ENCODE results near the gene JPH2.

The JPH2 gene

DNA sequence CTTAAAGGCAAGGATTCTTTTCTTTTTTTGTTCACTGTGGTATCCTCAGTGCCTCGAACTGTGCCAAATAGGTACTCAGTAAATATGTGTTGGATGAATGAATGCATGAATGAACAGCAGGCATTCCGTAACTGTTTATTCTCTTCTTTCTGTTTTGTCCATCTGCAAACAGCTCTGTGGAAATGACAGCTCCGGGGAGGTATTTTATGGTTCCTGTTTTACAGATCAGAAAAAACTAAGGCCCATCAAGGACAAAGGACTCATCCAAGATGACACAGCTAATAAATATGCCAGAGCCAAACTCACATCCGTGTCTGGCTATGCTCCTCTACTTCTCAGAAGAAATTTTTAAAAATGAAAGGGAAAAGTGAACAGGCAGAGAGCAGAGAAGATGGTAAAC, 21.0 kb downstream of the JPH2 start:
- TF ChIP-seq, protein P1, sequence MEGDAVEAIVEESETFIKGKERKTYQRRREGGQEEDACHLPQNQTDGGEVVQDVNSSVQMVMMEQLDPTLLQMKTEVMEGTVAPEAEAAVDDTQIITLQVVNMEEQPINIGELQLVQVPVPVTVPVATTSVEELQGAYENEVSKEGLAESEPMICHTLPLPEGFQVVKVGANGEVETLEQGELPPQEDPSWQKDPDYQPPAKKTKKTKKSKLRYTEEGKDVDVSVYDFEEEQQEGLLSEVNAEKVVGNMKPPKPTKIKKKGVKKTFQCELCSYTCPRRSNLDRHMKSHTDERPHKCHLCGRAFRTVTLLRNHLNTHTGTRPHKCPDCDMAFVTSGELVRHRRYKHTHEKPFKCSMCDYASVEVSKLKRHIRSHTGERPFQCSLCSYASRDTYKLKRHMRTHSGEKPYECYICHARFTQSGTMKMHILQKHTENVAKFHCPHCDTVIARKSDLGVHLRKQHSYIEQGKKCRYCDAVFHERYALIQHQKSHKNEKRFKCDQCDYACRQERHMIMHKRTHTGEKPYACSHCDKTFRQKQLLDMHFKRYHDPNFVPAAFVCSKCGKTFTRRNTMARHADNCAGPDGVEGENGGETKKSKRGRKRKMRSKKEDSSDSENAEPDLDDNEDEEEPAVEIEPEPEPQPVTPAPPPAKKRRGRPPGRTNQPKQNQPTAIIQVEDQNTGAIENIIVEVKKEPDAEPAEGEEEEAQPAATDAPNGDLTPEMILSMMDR (IDR thresholded peaks at IDR 0.05; ENCODE audit: insufficient read depth, low read depth, low read length, missing control alignments): no peak
- H3K4me3 ChIP-seq (ENCODE audit: low read depth, low read length): no peak overlapping the region
- DNase-seq (ENCODE audit: low read depth): no peak

GRCh38 chr20:44160133-44160532, 26.9 kb downstream of the JPH2 start:
- H3K4me3 ChIP-seq (ENCODE audit: low read depth, low read length): no peak overlapping the region
- TF ChIP-seq, protein P1 (IDR thresholded peaks at IDR 0.05; ENCODE audit: insufficient read depth, low read depth, low read length, missing control alignments): no peak
- DNase-seq (ENCODE audit: low read depth): no peak

DNA sequence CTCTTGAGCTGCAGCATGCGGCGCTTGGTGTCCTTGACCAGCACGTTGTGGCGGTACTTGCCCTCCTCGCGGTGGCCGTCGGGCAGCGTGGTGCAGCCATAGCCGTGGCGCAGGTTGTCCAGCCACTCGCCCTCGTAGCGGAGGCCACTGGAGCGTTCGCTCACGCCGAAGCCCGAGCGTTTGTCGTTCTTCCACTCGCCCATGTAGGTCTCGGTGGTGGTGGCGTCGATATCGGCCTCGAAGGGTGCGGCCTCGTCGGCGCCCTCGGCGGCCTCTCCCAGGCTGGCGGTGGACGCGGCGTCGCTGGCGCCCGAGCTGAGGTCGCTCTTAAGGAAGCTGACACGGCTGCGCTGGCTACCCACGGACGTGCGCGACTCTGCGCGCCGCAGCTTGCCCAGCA, 27.3 kb downstream of the JPH2 start:
- TF ChIP-seq, protein P1 (IDR thresholded peaks at IDR 0.05; ENCODE audit: insufficient read depth, low read depth, low read length, missing control alignments): no peak
- no peak for DNase-seq (ENCODE audit: low read depth)
- no peak overlapping the region for H3K4me3 ChIP-seq (ENCODE audit: low read depth, low read length)

DNA sequence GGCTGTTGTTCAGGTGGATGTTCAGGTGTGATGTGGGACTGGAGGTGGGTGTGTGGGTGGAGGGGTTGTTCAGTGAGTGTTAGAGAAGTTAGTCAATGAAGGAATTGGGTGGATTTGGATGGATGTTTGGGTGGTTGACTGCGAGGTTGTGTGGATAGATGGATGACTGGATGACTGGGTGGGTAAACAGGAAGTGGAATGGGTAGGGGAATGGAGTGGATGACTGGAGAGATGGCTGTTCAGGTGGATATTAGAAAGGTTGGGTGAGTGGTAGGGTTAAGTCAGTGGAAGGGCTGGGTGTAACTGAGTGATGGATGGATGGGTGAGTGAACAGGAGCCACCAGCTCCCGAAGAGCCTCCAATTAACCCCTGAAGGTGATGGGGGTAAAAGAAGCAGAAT, 27.9 kb downstream of the JPH2 start:
- DNase-seq (ENCODE audit: low read depth): no peak
- H3K4me3 ChIP-seq (ENCODE audit: low read depth, low read length): no peak overlapping the region
- TF ChIP-seq, protein P1 (IDR thresholded peaks at IDR 0.05; ENCODE audit: insufficient read depth, low read depth, low read length, missing control alignments): no peak

DNA sequence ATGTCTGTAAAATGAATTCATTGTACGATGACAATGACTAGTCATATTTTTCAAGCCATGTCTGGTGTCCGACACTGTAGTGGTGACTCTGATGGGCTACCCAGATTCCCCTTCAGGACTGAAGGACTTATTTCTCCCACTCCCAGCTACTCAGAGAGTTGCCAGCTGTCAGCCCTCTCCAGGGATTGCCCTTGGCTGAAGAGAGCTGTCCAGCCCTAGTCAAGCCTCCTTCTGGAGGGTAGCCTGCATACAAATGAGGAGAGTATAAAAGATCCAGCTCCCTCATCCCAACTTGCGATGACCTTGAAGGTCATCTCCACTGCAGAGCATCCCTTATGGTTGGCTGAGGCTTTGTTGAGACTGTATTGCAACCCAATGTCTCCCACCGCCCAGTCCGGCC, 29.9 kb downstream of the JPH2 start:
- TF ChIP-seq, protein P1 (IDR thresholded peaks at IDR 0.05; ENCODE audit: insufficient read depth, low read depth, low read length, missing control alignments): no peak
- no peak overlapping the region for H3K4me3 ChIP-seq (ENCODE audit: low read depth, low read length)
- DNase-seq (ENCODE audit: low read depth): no peak

- no peak overlapping the region for H3K4me3 ChIP-seq (ENCODE audit: low read depth, low read length)
- TF ChIP-seq, protein P1 (IDR thresholded peaks at IDR 0.05; ENCODE audit: insufficient read depth, low read depth, low read length, missing control alignments): no peak
- no peak for DNase-seq (ENCODE audit: low read depth)
Measured at GRCh38 chr20:44154521-44155001, 32.4 kb downstream of the JPH2 start.

DNA sequence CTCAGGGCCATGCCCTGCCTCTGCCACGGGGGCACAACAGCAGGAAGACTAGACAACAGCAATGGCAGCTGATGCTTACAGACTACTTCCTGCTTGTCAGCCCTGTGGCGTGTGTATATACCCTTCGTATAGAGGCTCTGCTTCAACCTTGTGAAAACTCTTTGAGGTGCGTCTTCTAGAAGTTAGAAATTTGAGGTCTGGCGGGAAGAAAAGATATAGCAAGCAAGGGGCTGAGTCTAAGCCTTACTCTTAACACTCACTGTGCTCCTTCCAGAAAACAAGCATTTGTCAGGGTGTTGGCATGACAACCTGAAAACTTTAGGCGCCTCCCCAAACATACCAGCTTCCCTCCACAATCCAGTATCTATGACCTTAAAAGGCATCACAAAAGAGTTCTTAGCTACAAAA, 33.3 kb downstream of the JPH2 start:
- DNase-seq (ENCODE audit: low read depth): no peak
- TF ChIP-seq, protein P1 (IDR thresholded peaks at IDR 0.05; ENCODE audit: insufficient read depth, low read depth, low read length, missing control alignments): no peak
- no peak overlapping the region for H3K4me3 ChIP-seq (ENCODE audit: low read depth, low read length)
